Epidermal melanocyte (primary cell): ENCODE results near the gene PFKFB1.

ENCODE experiments used
- DNase-seq: peaks from one replicate; pipeline ENCODE4 v3.0.0; 2011; ENCODE audit warnings: low spot score; ENCODE audit not compliant: insufficient read length

PFKFB1 gene

DNA sequence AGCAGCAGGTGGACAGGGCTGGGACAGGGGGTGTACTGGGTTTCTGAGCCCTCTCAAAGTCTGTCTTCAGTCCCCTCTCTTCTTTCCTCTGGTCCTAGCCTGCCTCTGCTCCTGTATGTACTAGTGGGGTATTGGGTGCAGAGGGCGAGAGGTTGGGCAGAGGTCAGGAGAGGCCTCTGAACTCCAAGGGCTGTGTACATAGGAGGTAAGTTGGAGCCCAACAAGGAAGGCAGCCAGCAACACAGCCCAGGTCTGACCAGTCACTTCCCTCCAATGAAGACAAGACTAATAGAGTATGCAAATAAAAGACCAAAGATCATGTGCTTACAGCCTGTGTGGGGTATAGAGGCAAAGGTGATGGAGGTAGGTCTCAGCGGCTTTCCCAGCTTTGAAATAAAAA is at the start of gene PFKFB1:
Gene PFKFB1, minus strand, starts transcription at position 90 of the 400 bp plus-strand sequence. CDS start 181 bp downstream, outside the sequence.
- DNase-seq = no peak

DNA sequence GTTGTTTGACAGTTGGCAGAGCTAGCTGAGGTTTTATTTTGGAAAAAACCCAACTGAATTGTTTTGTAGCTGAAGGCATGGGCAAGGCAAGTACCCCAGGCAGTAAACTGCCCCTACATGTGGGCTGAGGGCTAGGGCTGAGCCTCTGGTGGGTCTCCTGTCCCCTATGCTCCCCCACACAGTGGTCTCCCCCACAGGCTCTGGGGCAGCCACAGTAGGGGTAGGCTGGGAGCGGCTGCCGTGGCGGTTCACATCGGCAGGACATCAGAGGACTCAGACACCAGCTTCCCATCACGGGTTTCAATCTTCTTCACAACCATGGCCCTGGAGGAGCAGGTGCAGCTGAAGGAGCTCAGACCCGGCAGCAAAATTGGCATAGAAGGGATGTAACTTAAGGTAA is 47.5 kb upstream of the PFKFB1 start:
- DNase-seq = no peak

DNA sequence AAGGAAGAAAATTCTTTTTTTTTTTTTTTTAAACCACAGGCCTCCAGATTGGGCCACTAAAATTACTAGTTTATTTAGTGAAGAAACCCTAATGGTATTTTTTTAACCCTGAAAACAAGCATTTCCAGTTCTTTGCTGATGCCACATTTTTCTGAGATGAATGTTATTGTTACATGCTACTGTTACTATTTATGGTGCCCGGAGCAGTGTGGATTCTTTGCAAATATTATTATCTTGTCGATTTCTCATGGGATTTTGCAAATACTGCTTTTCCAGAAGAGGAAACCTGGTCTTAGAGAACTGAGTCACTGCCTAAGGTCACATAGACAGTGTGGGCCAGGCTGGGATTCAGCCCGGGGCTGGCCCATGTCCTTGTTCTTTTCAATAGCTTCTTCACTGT is 45.5 kb upstream of the PFKFB1 start:
- DNase-seq = no peak

DNA sequence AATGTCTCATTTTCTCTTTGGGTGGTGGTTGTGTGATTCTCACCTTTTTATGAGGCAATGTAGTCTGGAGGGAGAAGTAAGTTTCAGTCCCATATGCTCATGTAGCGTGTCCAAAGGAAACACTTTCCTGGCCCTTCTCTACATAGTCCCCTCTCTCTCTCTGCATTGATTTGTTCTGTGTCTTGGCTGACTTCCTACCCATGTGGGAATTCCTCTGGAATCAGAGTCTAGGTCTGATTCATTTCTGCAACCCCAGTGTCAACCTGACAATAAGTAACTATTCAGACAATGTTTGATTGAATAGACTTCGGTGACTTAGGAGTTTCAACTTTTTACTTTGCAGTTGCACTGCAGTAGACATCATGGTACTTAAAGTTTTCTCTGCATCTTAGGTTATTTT is 39.4 kb upstream of the PFKFB1 start:
- DNase-seq = no peak

DNA sequence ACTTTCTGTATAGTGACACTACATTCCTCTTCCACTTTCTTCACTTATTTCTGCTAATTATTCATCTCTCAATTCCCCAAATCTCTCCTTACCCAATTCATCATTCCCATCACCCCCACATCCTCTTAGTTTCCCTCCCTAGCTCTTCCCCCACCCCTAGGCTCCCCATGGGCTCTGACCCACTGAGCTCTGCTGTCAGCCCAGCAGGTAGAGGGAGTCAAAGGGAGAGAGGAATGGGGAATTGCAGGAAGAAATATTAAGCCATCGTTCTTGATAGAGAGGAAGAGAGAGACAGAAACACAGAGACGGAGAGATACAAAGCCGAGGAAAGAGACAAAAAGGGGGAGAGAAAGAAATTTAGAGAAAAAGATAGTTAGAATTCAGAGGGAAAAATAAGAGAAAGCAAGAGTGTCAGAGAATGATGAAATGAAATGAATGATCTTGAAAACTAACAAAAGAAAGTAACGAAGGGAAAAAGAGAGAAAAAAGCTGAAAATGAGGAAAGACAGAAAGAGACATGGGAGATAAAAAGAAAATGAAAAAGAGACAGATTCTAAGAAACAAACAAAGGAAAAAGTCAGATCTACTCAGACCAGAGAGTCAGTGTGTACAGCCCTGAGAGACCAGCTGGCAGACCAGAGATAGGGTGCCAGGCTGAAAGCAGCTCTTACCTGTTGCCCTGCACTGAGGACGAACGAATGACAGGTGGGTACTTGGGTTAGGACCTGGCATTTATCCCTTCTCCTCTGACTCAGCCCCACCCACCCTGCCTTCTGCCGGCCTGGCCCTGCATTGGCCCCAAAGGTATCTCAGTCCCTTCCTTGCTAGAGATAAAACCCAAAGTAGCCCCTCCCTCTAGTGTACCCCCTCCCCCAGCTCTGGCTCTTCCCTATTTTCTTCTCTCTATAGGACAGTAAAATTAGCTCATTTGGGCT is 36.5 kb upstream of the PFKFB1 start, which contains the start of gene ALAS2:
Gene ALAS2, minus strand, starts transcription at position 707 of the 935 bp plus-strand sequence. CDS start 4,977 bp downstream, outside the sequence.
- no peak for DNase-seq

DNA sequence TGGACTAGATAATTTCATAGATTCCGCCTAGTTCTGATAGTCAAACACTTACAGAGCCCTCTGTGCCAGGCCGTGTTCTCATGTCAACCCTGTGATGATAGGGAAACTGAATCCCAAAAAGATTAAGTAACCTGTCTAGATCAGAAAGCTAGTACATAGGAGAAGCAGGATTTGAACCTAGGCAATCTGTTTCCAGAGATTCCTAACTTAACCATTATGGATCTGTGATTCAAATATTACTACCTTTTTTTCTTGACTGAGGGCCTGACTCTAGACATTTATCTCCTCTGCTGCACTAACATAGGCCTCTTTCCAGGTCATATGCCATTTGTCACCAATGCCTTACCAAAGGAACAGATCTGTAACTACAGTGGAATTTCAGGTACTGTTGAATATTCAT is 35.3 kb upstream of the PFKFB1 start:
- DNase-seq = no peak

DNA sequence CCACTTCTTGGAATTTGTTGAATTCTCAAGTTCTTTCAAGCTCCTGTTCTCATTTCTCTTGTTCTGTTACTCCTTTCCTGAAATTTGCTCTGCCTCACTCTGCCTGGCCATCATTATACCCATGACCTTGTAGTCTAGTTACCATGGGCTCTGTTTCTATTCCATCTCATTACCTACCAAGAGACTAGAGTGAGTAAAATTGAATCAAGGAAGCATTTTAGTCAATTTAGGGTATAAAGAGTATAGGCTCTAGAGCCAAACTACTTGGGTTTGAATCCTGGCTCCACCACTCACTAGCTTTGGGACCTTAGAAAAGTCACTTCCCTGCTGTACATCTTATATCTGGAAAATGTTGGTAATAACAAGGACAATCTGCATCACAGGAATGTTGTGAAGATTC is 34.6 kb upstream of the PFKFB1 start:
- DNase-seq = no peak

DNA sequence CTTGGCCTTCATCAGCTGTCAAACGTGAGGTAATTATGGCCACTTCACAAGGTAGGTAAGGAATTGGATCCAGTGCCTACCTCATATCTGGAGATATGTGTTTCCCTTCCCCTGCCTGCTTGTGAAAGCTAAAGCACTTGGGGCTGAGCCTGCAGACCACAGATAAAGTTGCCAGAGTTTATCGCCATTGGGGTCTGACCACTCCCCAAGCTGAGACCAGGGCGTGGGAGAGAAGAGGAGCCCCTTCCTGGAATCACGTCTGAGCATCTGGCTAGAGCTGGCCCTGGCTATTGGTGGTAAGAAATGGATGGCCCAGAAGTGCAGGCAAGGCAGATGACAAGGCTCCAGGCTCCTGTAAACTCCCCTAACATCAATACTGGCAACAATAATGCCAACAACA is 34.1 kb upstream of the PFKFB1 start:
- DNase-seq = no peak

DNA sequence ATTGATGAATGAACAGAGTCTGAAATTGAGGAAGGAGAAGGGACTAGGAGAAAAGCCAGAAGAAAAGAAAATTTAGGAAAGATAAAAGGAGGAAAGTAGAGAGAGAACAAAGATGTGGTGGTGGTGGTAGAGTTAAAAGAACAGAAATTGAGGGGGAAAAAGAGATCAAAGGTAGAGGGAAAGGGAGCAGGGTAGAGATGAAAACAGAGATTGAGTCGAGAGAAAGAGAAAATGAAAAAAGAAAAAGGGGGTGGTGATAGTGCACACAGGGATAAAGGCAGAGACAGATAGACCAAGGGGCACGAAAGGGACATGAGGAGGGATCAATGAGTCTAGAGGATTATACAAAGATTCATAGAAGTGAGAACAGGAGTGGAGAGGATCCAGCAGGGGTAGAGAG is 32.9 kb upstream of the PFKFB1 start:
- DNase-seq = no peak

DNA sequence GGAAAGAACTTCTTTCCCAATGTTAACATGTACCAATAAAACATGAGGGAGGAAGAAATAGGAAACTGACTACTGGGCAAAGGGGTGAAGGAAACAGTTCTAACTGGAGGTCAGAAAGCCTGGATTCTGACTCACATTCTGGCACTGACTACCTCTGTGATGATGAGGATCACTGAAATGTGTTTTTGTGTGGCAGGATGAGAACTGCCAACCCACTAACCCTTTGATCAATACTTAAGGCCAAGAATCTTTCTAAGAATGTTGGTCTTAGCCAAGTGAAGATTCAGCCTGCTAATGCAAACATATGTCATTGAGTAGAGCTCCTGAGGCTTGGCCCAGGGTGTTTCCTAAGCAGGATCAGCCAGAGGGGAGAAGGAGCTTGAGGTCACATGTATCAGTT is 32.2 kb upstream of the PFKFB1 start:
- DNase-seq = no peak

DNA sequence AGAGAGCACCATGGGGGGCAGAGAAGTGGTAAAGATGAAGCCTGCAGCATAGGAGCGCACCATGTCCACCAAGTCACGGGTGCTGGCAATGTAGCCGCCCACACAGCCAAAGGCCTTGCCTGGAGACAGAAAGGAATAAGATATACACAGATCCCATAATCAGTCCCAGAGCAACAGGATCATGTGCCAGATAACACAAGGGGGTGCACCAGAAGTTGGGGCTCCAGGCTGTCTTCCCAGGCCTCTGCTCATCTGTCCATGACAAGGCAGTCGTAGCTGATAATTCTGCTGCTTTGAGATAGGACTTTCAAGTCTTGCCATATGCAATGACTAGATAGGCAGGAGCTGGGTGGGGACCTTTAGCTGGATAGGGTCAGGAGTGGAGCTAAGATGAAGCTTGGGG is 20.9 kb upstream of the PFKFB1 start:
- DNase-seq = no peak

DNA sequence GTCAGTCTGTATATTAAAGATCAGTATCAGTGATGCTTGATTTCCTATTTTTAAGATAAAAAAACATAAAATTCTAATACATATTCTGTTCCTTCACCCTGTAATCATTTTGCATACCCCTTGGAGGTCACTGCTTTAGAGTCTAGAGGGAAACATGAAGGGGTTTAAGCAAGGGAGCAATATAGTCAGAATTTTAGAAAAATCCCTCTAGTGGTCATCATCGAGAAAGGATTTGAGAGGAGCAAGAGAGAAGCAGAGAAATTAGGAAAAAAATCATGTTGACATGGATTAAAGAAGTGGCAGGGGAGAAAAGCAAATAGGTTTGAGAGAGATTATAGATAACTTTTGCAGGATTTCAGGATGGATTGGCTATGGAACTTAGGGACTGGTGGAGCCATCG is 17.3 kb upstream of the PFKFB1 start:
- DNase-seq = no peak

DNA sequence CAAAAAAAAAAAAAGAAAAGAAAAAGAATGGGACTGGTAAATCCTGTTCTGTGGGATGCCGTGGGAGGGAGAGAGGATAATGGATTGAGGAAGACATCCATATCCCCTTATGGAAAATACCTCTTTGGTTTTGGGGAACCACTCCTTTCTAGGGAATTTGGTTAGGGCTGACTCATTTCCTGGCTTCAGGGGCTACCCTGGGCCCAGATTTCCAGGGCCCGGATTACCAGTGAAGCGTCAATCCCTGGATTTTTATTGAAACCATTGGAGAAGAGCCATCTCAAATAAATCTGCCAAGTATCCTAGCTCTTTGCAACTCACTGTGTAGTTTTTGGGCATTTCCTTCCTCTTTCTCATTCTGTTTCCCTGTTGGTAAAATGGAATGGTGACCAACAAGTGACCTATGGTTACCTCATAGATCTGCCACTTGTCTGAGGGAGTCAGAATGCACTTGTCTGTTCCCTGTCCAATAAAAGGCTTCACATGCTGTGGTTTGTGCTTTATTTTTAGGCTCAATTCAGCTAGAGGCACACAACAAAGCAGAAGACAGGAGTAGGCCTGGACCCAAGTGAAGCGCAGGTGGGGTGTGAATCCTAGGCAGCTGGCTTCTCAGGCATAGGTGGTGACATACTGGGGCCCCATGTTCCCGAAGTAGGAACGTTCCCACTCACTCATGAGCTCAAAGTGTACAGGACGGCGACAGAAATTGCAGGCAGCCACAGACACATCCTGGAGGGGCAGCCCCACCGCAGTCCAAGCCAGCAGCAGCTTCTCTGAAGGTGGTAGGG is 14.8 kb upstream of the PFKFB1 start:
- DNase-seq = no peak

DNA sequence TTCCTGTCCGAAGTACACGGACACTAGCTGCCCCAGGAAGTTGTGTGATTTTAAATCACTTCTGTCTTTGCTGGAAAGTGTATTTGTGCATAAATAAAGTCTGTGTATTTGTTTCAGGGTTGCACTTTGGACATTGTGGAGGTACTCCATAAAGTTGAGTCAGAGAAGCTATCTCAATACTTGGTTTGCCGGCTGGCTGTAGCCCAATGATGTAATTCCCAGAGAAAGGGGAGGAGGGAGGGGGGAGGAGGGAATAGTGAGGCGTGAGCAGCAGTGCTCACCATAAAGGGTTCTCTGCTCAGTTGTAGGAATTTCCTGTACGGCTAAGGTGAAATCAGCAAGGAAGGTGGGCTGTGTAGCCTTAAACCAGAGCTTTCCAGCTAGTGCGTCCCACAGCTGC is 13.7 kb upstream of the PFKFB1 start:
- DNase-seq = no peak

DNA sequence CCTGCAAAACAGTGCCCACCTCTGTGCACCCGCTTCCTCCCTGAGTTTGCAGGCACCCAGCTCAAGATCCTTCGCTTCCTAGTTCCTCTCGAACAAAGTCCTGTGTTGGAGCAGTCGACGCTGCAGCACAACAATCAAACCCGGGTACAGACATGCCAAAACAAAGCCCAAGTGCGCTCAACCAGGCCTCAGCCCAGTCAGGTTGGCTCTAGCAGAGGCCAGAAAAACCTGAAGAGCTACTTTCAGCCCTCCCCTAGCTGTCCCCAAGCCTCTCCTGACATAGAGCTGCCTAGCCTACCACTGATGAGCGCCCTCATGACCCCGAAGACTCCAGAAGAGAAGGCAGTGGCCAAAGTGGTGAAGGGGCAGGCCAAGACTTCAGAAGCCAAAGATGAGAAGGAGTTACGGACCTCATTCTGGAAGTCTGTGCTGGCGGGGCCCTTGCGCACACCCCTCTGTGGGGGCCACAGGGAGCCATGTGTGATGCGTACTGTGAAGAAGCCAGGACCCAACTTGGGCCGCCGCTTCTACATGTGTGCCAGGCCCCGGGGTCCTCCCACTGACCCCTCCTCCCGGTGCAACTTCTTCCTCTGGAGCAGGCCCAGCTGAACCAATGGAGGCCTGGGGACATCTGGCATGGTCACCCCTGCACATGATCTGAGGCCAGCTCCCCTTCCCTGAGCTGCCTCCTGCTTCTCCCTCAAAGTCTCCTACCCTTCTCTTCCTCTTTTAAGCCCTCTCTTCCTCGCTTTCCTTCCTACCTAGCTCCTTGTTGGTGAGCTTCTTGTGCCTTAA is 13.0 kb upstream of the PFKFB1 start:
- no peak for DNase-seq

DNA sequence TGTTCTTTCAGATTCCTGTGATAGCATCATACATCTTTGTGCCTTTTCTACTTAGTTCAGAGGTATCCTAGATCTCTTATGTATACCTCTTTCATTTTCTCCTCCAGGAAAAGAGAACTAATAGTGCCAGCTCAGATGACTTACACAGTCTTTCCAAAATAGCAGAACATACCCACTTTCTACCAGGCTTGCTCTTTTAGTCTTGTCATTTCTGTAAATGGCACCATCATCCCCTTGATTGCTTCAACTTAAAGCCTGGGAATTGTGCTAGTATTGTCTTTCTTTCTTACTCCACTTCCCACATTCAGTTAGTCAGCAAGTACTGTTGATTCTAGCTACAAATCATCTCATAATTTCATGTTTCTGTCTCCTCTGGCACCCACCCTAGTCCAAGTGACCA is 11.3 kb upstream of the PFKFB1 start:
- DNase-seq = no peak

DNA sequence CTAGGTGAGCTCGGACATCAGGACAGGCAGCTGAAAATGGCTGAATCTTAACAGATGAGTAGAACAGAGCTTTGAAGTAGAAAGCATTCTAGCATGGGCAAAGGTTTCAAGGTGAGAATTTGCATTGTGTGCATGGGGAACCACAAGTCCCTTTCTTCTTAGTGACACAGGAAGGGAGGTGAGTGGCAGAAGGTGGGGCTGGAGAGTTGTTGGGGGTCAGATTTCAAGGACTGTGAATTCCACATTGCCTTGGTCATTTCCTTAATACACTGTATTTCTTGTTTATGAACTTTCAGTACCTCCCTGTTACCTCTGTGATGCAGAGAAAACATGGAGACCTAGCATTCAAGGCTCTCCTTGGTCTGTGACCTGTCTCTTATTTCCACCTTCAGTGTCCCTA is 10.2 kb upstream of the PFKFB1 start:
- no peak for DNase-seq

DNA sequence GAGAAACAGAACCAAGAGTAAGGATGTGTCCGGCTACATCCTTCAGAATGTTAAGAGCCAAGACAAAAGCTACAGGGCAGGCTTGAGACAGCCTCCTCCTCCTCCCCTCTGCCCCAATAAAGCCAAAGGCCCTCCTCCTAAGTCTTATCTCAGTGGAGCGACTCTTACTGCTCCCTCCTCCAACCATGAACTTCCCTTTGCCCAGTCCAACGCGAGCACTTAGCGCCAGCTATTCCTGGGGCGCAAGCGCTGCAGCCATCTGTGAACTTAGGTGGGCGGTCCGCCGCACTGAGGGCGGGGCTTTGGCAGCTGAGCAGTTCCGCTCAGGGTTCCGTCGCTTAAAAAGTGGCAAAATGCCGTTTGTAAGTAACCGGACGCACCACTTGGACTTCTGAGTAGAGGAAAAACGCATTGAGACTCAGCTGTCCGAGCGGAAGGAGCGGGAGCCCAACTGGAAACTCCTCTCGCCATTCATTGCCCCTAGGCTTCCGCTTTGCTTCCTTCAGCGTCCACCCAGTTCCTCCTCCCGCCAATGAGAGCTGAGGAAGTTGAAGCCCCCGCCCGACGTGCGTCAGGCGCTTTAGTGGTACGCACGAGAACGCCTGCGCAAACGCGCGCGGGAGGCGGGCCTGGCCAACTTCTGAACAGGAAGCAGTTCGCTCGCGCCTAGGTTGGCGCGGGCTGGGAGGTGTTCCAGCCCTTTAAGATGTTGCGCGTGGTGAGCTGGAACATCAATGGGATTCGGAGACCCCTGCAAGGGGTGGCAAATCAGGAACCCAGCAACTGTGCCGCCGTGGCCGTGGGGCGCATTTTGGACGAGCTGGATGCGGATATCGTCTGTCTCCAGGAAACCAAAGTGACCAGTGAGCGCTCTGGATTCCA is 6.0 kb upstream of the PFKFB1 start, which contains the start of gene APEX2:
Gene APEX2, plus strand, starts transcription at position 647 of the 882 bp plus-strand sequence. Its CDS starts 60 bp downstream, at position 707.
- peak; percentile 46 for DNase-seq

DNA sequence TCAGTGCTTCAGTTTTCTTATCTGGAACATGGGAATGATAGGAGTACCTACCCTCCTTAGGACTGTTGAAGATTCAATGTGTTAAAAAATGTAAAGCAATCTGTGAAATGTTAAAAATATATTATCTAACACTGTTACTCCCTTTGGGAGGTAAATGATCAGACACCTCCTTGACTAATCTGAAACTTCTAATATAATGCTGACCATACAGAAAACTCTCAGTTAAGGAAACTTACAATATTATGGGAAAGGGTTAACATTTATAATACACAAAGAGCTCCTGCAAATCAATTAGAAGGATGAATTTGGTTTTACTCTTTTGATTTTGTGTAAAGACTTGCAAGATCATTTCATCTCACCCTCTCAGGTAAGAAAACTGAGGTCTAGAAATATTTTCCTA is 1.6 kb upstream of the PFKFB1 start:
- no peak for DNase-seq

DNA sequence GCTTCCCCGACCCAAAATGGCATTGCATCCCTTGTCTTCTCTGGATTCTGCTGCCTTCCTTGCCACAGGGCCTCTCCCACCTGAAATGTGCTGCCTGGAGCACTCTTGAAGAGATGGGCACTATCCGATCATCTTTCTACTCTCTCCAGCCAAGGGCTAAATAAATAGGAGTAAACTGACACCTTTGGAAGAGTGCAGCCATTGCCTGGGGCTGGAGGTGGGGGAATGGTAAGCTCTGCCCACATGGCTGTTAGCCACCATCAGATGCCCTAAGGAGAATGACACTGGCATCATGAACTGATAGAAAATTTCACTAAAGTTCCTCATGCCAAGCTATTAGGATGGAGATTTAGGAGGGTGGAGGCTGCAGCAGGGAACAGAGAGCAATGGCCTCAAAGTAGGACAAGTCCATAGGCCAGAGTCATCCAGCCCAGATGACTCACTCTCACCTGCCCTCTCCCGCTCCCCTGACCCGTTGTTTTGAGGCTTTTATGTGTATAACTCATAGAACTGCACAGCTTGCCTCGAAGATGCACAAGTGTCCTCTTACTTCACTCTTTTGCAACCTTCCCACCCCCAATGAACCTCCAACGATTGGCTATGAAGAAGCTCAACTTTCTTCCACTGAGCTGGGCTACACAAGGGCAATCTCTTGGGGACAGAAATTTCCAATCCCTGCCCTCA is 822 bp upstream of the PFKFB1 start:
- DNase-seq = no peak
